DMS114 treated with DMSO at 0.1 percent for 48 hours (cell line): Measurements from ENCODE around the gene ARID4A.
"Not testable (repeated sequence)": the region's sequence is repeated elsewhere in the genome, so short reads cannot be mapped to it uniquely, and the experiment has no call there.

Experiments
- DNase-seq: peaks from one replicate; lab custom pipeline; 2025; ENCODE audit not compliant: unreplicated experiment; lab: John Stamatoyannopoulos, UW

The ARID4A gene

GRCh38 chr14:58288106-58288792 is 10.1 kb upstream of the ARID4A start:
- DNase-seq, result no peak

GRCh38 chr14:58291646-58292045 is 6.7 kb upstream of the ARID4A start:
- no peak for DNase-seq

- no peak for DNase-seq
Observed at GRCh38 chr14:58292187-58292586, 6.2 kb upstream of the ARID4A start.

- DNase-seq, result no peak
Observed at GRCh38 chr14:58294201-58294600, 4.2 kb upstream of the ARID4A start.

- DNase-seq, result no peak
Observed at GRCh38 chr14:58296726-58297125, 1.6 kb upstream of the ARID4A start.

- no peak for DNase-seq
Observed at GRCh38 chr14:58297412-58297761, 968 bp upstream of the ARID4A start.

GRCh38 chr14:58297762-58298476 is 436 bp upstream of the ARID4A start:
- peak; percentile 99 for DNase-seq

- no peak for DNase-seq
Observed at GRCh38 chr14:58299401-58300330, 1.3 kb downstream of the ARID4A start.

GRCh38 chr14:58301416-58301815 is 3.1 kb downstream of the ARID4A start:
- DNase-seq, result no peak

GRCh38 chr14:58305730-58306129 is 7.4 kb downstream of the ARID4A start:
- DNase-seq, result no peak

GRCh38 chr14:58307597-58308316 is 9.4 kb downstream of the ARID4A start:
- no peak for DNase-seq

GRCh38 chr14:58309086-58309485 is 10.7 kb downstream of the ARID4A start:
- DNase-seq, result no peak

- no peak for DNase-seq
Observed at GRCh38 chr14:58313699-58314098, 15.3 kb downstream of the ARID4A start.

GRCh38 chr14:58315606-58316005 is 17.3 kb downstream of the ARID4A start:
- no peak for DNase-seq

GRCh38 chr14:58327019-58327418 is 28.7 kb downstream of the ARID4A start:
- no peak for DNase-seq

- peak; percentile 16 for DNase-seq
Observed at GRCh38 chr14:58331111-58331510, 32.8 kb downstream of the ARID4A start.

GRCh38 chr14:58332561-58332960 is 34.2 kb downstream of the ARID4A start:
- no peak for DNase-seq

- DNase-seq, result not testable (repeated sequence)
Observed at GRCh38 chr14:58339666-58340065, 41.3 kb downstream of the ARID4A start.

GRCh38 chr14:58341152-58341748 is 42.9 kb downstream of the ARID4A start:
- no peak for DNase-seq

GRCh38 chr14:58343535-58343934 is 45.2 kb downstream of the ARID4A start:
- not testable (repeated sequence) for DNase-seq
